ENCODE measurements around the gene NSD2. TPM values are rescaled to one million over a fixed set of nuclear protein-coding genes. Genes with fewer than 3 reads are reported as not detected.

The NSD2 gene
- total RNA-seq, 1 experiment from 2014 or later = 136 TPM

DNA sequence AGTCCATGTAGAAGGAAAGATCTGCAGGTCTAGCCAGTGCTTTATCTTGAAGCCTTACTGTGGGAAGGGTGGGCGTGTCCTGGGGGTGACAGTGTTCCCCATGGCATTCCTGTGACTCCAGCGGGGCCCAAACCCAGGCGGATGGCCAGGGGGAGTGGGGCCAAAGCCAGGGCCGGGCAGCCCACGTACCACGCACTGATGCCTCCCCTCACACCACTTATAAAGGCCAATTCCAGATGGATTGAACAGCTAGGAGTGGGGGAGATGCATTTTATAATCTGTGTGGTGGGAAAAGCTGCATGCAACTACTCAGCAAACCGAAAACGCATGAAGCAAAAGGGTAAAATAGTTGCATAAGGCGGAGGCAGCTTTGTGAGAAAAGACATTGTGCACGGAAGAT lies 101.2 kb downstream of the NSD2 start:
- H2BK5ac ChIP-seq (ENCODE audit: insufficient read length, low read length) = no peak overlapping the region

More for the DNA sequence above, 101.2 kb downstream of the NSD2 start:
- H3K27ac ChIP-seq (ENCODE audit: insufficient read length, low read depth, low read length) = no peak overlapping the region
- H3K14ac ChIP-seq (ENCODE audit: insufficient read depth, low read length) = no peak overlapping the region
- no peak overlapping the region for H3K18ac ChIP-seq (ENCODE audit: insufficient read length, low read depth, low read length)
- H2BK20ac ChIP-seq (ENCODE audit: low read depth, low read length, poor library complexity, severe bottlenecking) = no peak overlapping the region
- no peak overlapping the region for H3K4me3 Mint-ChIP-seq
- no peaks in the 10 kb centered on the region for H4K20me1 ChIP-seq (ENCODE audit: control insufficient read depth, insufficient read depth, insufficient read length)
- no peaks in the 10 kb centered on the region for H3K79me2 ChIP-seq (ENCODE audit: insufficient read depth, low read length)
- no peaks in the 10 kb centered on the region for H3K4me1 ChIP-seq (ENCODE audit: insufficient read depth, low read length)
- H3T11ph ChIP-seq (ENCODE audit: low read length) = no peak overlapping the region
- no peaks in the 10 kb centered on the region for H3K27me3 ChIP-seq (ENCODE audit: insufficient read depth, low read length)
- H3K23ac ChIP-seq (ENCODE audit: insufficient read length, low read depth, low read length) = no peak overlapping the region
- no peaks in the 10 kb centered on the region for H3K27me3 Mint-ChIP-seq (ENCODE audit: low read depth)
- H2BK12ac ChIP-seq (ENCODE audit: insufficient read length, low read depth, low read length) = no peak overlapping the region
- H3K4me2 ChIP-seq (ENCODE audit: insufficient read depth, insufficient read length, low read length) = no peak overlapping the region
- H4K5ac ChIP-seq (ENCODE audit: insufficient read length, low read depth, low read length) = no peak overlapping the region
- no peak overlapping the region for H2AK5ac ChIP-seq (ENCODE audit: insufficient read length, low read length)
- H3K56ac ChIP-seq (ENCODE audit: insufficient read length, low read depth, low read length) = no peak overlapping the region
- no peaks in the 10 kb centered on the region for H3K79me1 ChIP-seq (ENCODE audit: insufficient read depth, low read depth, low read length, poor library complexity, severe bottlenecking)
- no peak for DNase-seq
- H2BK15ac ChIP-seq (ENCODE audit: low read depth, low read length) = no peak overlapping the region
- H2AFZ ChIP-seq (ENCODE audit: low read length) = no peak overlapping the region
- H3K36me3 Mint-ChIP-seq (ENCODE audit: insufficient read depth in 1 of 3, low read depth in 3 of 3) = peaks cover 28 to 81% (median 81%) of the 10 kb centered on the region in 3 experiments; a peak in 6 of 7 replicates
- no peak overlapping the region for H3K9ac ChIP-seq (ENCODE audit: extremely low read depth, insufficient read length, low read length)
- no peaks in the 10 kb centered on the region for H3K9me3 ChIP-seq (ENCODE audit: control insufficient read depth, low read depth, low read length)
- H4K91ac ChIP-seq (ENCODE audit: insufficient read length, low read depth, low read length) = no peak overlapping the region
- no peak overlapping the region for H4K8ac ChIP-seq (replicated peaks; ENCODE audit: insufficient read length, low read depth, low read length)
- H3K9me3 Mint-ChIP-seq = no peaks in the 10 kb centered on the region
- H3K23me2 ChIP-seq (ENCODE audit: insufficient read length, low read depth, low read length, poor library complexity, severe bottlenecking) = no peaks in the 10 kb centered on the region
- H2BK120ac ChIP-seq (ENCODE audit: low read depth, low read length, poor library complexity, severe bottlenecking) = no peak overlapping the region
- no CpG with 5 or more reads among the region's 10 CpGs for WGBS (ENCODE audit: extremely low coverage, insufficient read length, low lambda C conversion rate)
- no peaks in the 10 kb centered on the region for H3K4me1 Mint-ChIP-seq
- H3K27ac Mint-ChIP-seq = no peak overlapping the region; a peak in 1 of 7 replicates
- H3K4ac ChIP-seq (ENCODE audit: low read depth, low read length) = no peak overlapping the region
- TF ChIP-seq, protein P1, sequence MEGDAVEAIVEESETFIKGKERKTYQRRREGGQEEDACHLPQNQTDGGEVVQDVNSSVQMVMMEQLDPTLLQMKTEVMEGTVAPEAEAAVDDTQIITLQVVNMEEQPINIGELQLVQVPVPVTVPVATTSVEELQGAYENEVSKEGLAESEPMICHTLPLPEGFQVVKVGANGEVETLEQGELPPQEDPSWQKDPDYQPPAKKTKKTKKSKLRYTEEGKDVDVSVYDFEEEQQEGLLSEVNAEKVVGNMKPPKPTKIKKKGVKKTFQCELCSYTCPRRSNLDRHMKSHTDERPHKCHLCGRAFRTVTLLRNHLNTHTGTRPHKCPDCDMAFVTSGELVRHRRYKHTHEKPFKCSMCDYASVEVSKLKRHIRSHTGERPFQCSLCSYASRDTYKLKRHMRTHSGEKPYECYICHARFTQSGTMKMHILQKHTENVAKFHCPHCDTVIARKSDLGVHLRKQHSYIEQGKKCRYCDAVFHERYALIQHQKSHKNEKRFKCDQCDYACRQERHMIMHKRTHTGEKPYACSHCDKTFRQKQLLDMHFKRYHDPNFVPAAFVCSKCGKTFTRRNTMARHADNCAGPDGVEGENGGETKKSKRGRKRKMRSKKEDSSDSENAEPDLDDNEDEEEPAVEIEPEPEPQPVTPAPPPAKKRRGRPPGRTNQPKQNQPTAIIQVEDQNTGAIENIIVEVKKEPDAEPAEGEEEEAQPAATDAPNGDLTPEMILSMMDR (conservative IDR thresholded peaks at IDR 0.05) = no peak

Measured in H9 (cell line).